ENCODE results near the gene RNGTT.

The RNGTT gene

GRCh38 chr6:88565409-88565811 lies 398.0 kb downstream of the RNGTT start:
- peaks cover 9% of the 10 kb centered on the region for H3K9me3 Mint-ChIP-seq
- no peaks in the 10 kb centered on the region for H3K4me1 Mint-ChIP-seq
- ATAC-seq, result no peak
- H3K27ac Mint-ChIP-seq, result no peak overlapping the region
- H3K36me3 Mint-ChIP-seq, result peaks cover 7% of the 10 kb centered on the region
- H3K27me3 Mint-ChIP-seq, result no peaks in the 10 kb centered on the region
- H3K4me3 Mint-ChIP-seq, result no peak overlapping the region

- Mint-ChIP-seq H3K9me3 (peaks cover 2% of the 10 kb centered on the region), H3K36me3 (no peaks in the 10 kb centered on the region), H3K27me3 (no peaks in the 10 kb centered on the region), H3K4me3 (no peak overlapping the region), H3K27ac (no peak overlapping the region), H3K4me1 (no peaks in the 10 kb centered on the region)
- no peak for ATAC-seq
Measured at GRCh38 chr6:88563277-88563625, 400.2 kb downstream of the RNGTT start.

GRCh38 chr6:88562353-88563276 lies 400.8 kb downstream of the RNGTT start:
- Mint-ChIP-seq H3K4me3 (no peak overlapping the region), H3K27ac (no peak overlapping the region), H3K9me3 (no peaks in the 10 kb centered on the region), H3K4me1 (no peaks in the 10 kb centered on the region), H3K27me3 (no peaks in the 10 kb centered on the region), H3K36me3 (no peaks in the 10 kb centered on the region)
- no peak for ATAC-seq

GRCh38 chr6:88561954-88562315 lies 401.5 kb downstream of the RNGTT start:
- H3K4me3 Mint-ChIP-seq, result no peak overlapping the region
- H3K4me1 Mint-ChIP-seq, result no peaks in the 10 kb centered on the region
- no peaks in the 10 kb centered on the region for H3K9me3 Mint-ChIP-seq
- no peaks in the 10 kb centered on the region for H3K36me3 Mint-ChIP-seq
- ATAC-seq, result no peak
- no peak overlapping the region for H3K27ac Mint-ChIP-seq
- H3K27me3 Mint-ChIP-seq, result no peaks in the 10 kb centered on the region

GRCh38 chr6:88561034-88561953 lies 402.1 kb downstream of the RNGTT start:
- Mint-ChIP-seq H3K4me3 (no peak overlapping the region), H3K27me3 (no peaks in the 10 kb centered on the region), H3K27ac (no peak overlapping the region), H3K9me3 (no peaks in the 10 kb centered on the region), H3K4me1 (no peaks in the 10 kb centered on the region), H3K36me3 (no peaks in the 10 kb centered on the region)
- ATAC-seq, result no peak

Data from stimulated activated memory B cell treated with anti-CD40 and anti-IgM and Interleukin-4, amounts not matched to agents 10 μg/mL and 1 μg/mL and 100 μg/mL, for 72 hours (primary cell).